ENCODE measurements around the gene CBR3. TPM values are rescaled to one million over a fixed set of nuclear protein-coding genes. Genes with fewer than 3 reads are reported as not detected.
"Not testable (repeated sequence)": the region's sequence is repeated elsewhere in the genome, so short reads cannot be mapped to it uniquely, and the experiment has no call there.

CBR3 gene
- total RNA-seq, result 10 to 100 TPM; 19.7 to 23.2 TPM

- Mint-ChIP-seq H3K27ac (peak within 1 kb of the TSS; percentile 92), H3K4me1 (peaks cover 14% of the 10 kb centered on the region), H3K27me3 (no peaks in the 10 kb centered on the region), H3K36me3 (ENCODE audit: low read depth) (peaks cover 30% of the 10 kb centered on the region), H3K9me3 (no peaks in the 10 kb centered on the region), H3K4me3 (peak within 1 kb of the TSS; percentile 97)
- ATAC-seq (replicated peaks), result peak; percentile 66
Observed at GRCh38 chr21:36134803-36135390, at the start of gene CBR3. Gene CBR3 (plus strand): TSS chr21:36135079. CDS start chr21:36135193, 114 bp downstream.

- Mint-ChIP-seq H3K27me3 (no peaks in the 10 kb centered on the region), H3K4me3 (no peak overlapping the region), H3K27ac (no peak overlapping the region), H3K9me3 (no peaks in the 10 kb centered on the region), H3K4me1 (no peaks in the 10 kb centered on the region), H3K36me3 (ENCODE audit: low read depth) (no peaks in the 10 kb centered on the region)
- no peak for ATAC-seq (replicated peaks)
Observed at GRCh38 chr21:36087362-36088138, 47.3 kb upstream of the CBR3 start.

GRCh38 chr21:36089946-36090345, 44.9 kb upstream of the CBR3 start:
- ATAC-seq (replicated peaks), result no peak
- Mint-ChIP-seq H3K27ac (no peak overlapping the region), H3K9me3 (peaks cover 6% of the 10 kb centered on the region), H3K4me1 (no peaks in the 10 kb centered on the region), H3K36me3 (ENCODE audit: low read depth) (no peaks in the 10 kb centered on the region), H3K4me3 (no peak overlapping the region), H3K27me3 (peaks cover 6% of the 10 kb centered on the region)

DNA sequence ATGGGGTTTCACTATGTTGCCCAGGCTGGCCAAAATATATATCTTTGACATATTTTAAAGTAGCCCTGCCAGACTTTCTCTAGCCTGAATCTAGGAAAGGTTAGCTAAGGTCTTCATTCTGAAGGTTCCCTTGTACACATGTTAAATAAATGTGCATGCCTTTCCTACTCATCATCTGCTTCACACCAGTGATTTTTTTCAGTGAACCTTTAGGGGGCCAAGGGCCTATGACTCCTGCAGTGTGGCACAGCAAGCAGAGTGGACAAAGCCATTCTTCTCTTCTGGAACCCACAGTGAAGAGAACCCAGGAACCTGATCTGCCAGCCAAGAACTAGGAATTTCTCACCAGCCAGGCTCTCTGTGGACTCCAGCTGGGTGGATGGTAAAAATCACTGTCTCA, 42.2 kb upstream of the CBR3 start:
- H3K4me3 Mint-ChIP-seq, result no peak overlapping the region
- H3K36me3 Mint-ChIP-seq (ENCODE audit: low read depth), result no peaks in the 10 kb centered on the region
- no peak overlapping the region for H3K27ac Mint-ChIP-seq
- peaks cover 6% of the 10 kb centered on the region for H3K9me3 Mint-ChIP-seq
- H3K4me1 Mint-ChIP-seq, result no peaks in the 10 kb centered on the region
- peaks cover 6% of the 10 kb centered on the region for H3K27me3 Mint-ChIP-seq
- no peak for ATAC-seq (replicated peaks)

DNA sequence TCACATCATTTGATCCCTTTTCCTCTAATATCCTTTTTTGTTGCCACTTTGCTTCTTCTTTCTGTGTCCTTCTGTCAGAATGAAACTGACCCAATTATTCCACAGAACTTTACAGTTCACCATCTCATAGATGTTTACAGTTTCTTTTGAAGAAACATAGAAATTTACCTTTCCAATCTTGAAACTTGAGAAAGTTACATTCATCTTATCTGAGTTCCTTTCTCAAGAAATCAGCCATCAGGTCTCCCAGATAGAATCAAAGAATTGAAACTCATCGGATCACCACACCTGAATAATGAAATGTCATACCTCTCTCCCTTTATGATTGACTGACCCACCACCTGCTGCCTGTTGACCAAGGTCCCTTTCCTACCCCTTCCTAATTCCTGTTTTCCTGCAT, 41.4 kb upstream of the CBR3 start:
- peaks cover 6% of the 10 kb centered on the region for H3K9me3 Mint-ChIP-seq
- no peaks in the 10 kb centered on the region for H3K4me1 Mint-ChIP-seq
- ATAC-seq (replicated peaks), result no peak
- peaks cover 6% of the 10 kb centered on the region for H3K27me3 Mint-ChIP-seq
- no peak overlapping the region for H3K4me3 Mint-ChIP-seq
- no peaks in the 10 kb centered on the region for H3K36me3 Mint-ChIP-seq (ENCODE audit: low read depth)
- H3K27ac Mint-ChIP-seq, result no peak overlapping the region

GRCh38 chr21:36096398-36097290, 38.2 kb upstream of the CBR3 start:
- Mint-ChIP-seq H3K36me3 (ENCODE audit: low read depth) (no peaks in the 10 kb centered on the region), H3K27ac (no peak overlapping the region), H3K9me3 (peaks cover 6% of the 10 kb centered on the region), H3K4me3 (no peak overlapping the region), H3K27me3 (peaks cover 10% of the 10 kb centered on the region), H3K4me1 (no peaks in the 10 kb centered on the region)
- no peak for ATAC-seq (replicated peaks)

GRCh38 chr21:36097427-36098181, 37.3 kb upstream of the CBR3 start:
- no peak overlapping the region for H3K4me3 Mint-ChIP-seq
- ATAC-seq (replicated peaks), result no peak

GRCh38 chr21:36098182-36098532, 36.7 kb upstream of the CBR3 start:
- H3K27ac Mint-ChIP-seq, result no peak overlapping the region
- H3K4me3 Mint-ChIP-seq, result no peak overlapping the region
- H3K9me3 Mint-ChIP-seq, result peaks cover 6% of the 10 kb centered on the region
- no peaks in the 10 kb centered on the region for H3K4me1 Mint-ChIP-seq
- ATAC-seq (replicated peaks), result no peak
- peaks cover 12% of the 10 kb centered on the region for H3K27me3 Mint-ChIP-seq
- H3K36me3 Mint-ChIP-seq (ENCODE audit: low read depth), result no peaks in the 10 kb centered on the region

More at GRCh38 chr21:36097427-36098181, 37.3 kb upstream of the CBR3 start:
- no peak overlapping the region for H3K27ac Mint-ChIP-seq
- H3K9me3 Mint-ChIP-seq, result peaks cover 6% of the 10 kb centered on the region
- H3K36me3 Mint-ChIP-seq (ENCODE audit: low read depth), result no peaks in the 10 kb centered on the region
- no peaks in the 10 kb centered on the region for H3K4me1 Mint-ChIP-seq
- H3K27me3 Mint-ChIP-seq, result peaks cover 10% of the 10 kb centered on the region

DNA sequence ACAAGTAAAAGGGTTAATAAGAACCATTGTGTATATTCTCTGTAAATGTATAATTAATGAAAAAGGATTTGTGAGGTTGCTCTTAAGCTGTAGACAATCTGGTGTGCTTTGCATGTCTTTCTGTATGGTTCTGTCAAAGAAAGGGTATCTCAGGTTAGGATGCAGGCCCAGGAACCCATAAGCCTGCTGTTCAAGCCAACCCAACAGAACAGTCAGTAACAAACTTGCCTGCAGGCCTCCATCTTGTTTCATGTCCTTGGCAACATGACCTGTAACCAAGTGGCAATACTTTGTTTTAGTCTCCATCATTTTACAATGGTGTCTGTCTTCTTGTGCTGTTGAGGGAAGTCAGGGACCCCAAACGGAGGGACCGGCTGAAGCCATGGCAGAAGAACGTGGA, 35.9 kb upstream of the CBR3 start:
- H3K4me3 Mint-ChIP-seq, result no peak overlapping the region
- H3K4me1 Mint-ChIP-seq, result no peaks in the 10 kb centered on the region
- no peaks in the 10 kb centered on the region for H3K36me3 Mint-ChIP-seq (ENCODE audit: low read depth)
- no peak overlapping the region for H3K27ac Mint-ChIP-seq
- H3K27me3 Mint-ChIP-seq, result peaks cover 11% of the 10 kb centered on the region
- no peak for ATAC-seq (replicated peaks)
- H3K9me3 Mint-ChIP-seq, result no peaks in the 10 kb centered on the region

- not testable (repeated sequence) for H3K36me3 Mint-ChIP-seq (ENCODE audit: low read depth); H3K27ac Mint-ChIP-seq; H3K4me3 Mint-ChIP-seq
Observed at GRCh38 chr21:36099695-36100211, 35.1 kb upstream of the CBR3 start.

DNA sequence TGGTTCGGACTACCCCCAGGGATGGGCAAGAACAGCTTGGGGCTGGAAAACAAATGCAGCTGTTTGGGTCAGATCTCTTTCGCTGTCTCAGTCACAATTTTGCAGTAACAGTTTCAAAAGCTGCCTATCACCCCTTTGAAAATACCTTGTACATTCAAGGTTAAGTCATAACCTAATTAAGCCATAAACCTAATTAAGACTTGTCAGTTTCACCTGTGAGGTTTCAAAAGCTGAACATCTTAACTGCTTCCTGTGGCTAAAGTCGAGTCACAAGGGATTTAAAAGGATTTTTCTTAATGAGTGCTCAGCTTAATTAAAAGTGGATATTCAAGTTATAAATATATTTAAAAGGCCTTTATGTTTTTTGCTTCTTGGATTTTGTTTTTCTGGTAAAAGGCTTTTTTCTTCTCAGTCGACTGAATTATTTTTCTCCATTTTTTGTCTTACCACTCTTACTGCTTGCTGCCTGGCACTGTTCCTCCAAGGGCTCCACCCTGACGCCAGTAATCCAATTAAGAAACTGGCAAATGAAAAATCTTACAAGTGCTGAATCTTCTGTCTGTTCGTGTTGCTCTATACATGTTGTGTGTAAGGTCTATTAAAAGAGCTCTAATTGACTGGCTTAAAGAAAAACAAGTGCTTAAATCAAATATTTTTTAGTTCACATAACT, 33.8 kb upstream of the CBR3 start:
- H3K4me1 Mint-ChIP-seq, result no peaks in the 10 kb centered on the region
- H3K27ac Mint-ChIP-seq, result no peak overlapping the region
- no peaks in the 10 kb centered on the region for H3K36me3 Mint-ChIP-seq (ENCODE audit: low read depth)

More at GRCh38 chr21:36099695-36100211, 35.1 kb upstream of the CBR3 start:
- peaks cover 17% of the 10 kb centered on the region for H3K27me3 Mint-ChIP-seq
- H3K4me1 Mint-ChIP-seq; H3K9me3 Mint-ChIP-seq; ATAC-seq (replicated peaks): not testable (repeated sequence)

DNA sequence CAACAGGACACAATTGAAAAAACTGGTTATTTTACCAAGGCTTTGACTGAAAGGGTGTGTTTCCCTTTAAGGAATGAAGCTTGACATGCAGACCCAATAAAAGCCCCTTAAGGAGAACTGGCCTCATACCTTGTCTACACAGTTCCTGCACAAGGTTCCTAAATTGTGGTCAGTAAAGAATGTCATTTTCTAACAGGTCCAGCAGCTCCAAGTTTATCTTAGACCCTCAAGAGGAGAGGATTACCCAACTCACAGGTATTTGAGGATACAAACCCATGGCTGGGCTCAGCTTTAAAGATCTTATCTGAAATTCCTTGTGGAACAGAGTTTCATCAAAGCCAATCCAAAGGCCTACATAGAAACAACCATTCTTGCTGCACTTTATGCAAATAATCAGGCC, 31.4 kb upstream of the CBR3 start:
- Mint-ChIP-seq H3K36me3 (ENCODE audit: low read depth) (no peaks in the 10 kb centered on the region), H3K4me3 (no peak overlapping the region), H3K27me3 (peaks cover 38% of the 10 kb centered on the region), H3K27ac (no peak overlapping the region), H3K4me1 (no peaks in the 10 kb centered on the region), H3K9me3 (no peaks in the 10 kb centered on the region)
- ATAC-seq (replicated peaks), result no peak

More for the DNA sequence above, 33.8 kb upstream of the CBR3 start:
- Mint-ChIP-seq H3K4me3 (no peak overlapping the region), H3K9me3 (no peaks in the 10 kb centered on the region), H3K27me3 (peaks cover 31% of the 10 kb centered on the region)
- ATAC-seq (replicated peaks), result no peak
